Activated naive CD8-positive, alpha-beta T cell (primary cell): ENCODE data around the gene RMC1.

ENCODE experiments used
- H3K27ac Mint-ChIP-seq: one replicate; pipeline ENCODE4 v1.8.0; 2021; ENCODE audit warnings: mixed read lengths
- H3K27me3 Mint-ChIP-seq: one replicate; pipeline ENCODE4 v1.8.0; 2021; ENCODE audit warnings: mixed read lengths
- H3K36me3 Mint-ChIP-seq: one replicate; pipeline ENCODE4 v1.8.0; 2021; ENCODE audit warnings: mixed read lengths
- H3K4me1 Mint-ChIP-seq: one replicate; pipeline ENCODE4 v1.8.0; 2021; ENCODE audit warnings: low read depth, mixed read lengths
- H3K4me3 Mint-ChIP-seq: one replicate; pipeline ENCODE4 v1.8.0; 2021; ENCODE audit warnings: mild to moderate bottlenecking, mixed read lengths
- H3K9me3 Mint-ChIP-seq: one replicate; pipeline ENCODE4 v1.8.0; 2021; ENCODE audit warnings: low read depth, mixed read lengths

Gene RMC1

GRCh38 chr18:23503038-23503962 lies at the start of gene RMC1:
TSS of gene RMC1 (plus strand) at chr18:23503511. CDS start at chr18:23503619, 108 bp downstream.
- Mint-ChIP-seq H3K27me3 (no peaks in the 10 kb centered on the region), H3K9me3 (no peaks in the 10 kb centered on the region), H3K4me3 (peak within 1 kb of the TSS; percentile 94), H3K4me1 (peaks cover 42% of the 10 kb centered on the region), H3K36me3 (peaks cover 6% of the 10 kb centered on the region), H3K27ac (peak within 1 kb of the TSS; percentile 93)

- Mint-ChIP-seq H3K27ac (peak overlapping the region; percentile 85), H3K36me3 (peaks cover 2% of the 10 kb centered on the region), H3K9me3 (no peaks in the 10 kb centered on the region), H3K27me3 (no peaks in the 10 kb centered on the region), H3K4me1 (peaks cover 50% of the 10 kb centered on the region), H3K4me3 (peak overlapping the region; percentile 99)
These were observed 49.6 kb upstream of the RMC1 start for GRCh38 chr18:23453680-23454058.

GRCh38 chr18:23456835-23457234 lies 46.5 kb upstream of the RMC1 start:
- H3K4me3 Mint-ChIP-seq = peak overlapping the region; percentile 11
- H3K36me3 Mint-ChIP-seq = peaks cover 2% of the 10 kb centered on the region
- H3K9me3 Mint-ChIP-seq = no peaks in the 10 kb centered on the region
- no peaks in the 10 kb centered on the region for H3K27me3 Mint-ChIP-seq
- H3K27ac Mint-ChIP-seq = no peak overlapping the region
- peaks cover 78% of the 10 kb centered on the region for H3K4me1 Mint-ChIP-seq

- peak overlapping the region; percentile 72 for H3K27ac Mint-ChIP-seq
- H3K36me3 Mint-ChIP-seq = peaks cover 6% of the 10 kb centered on the region
- H3K9me3 Mint-ChIP-seq = no peaks in the 10 kb centered on the region
- H3K4me1 Mint-ChIP-seq = peaks cover 71% of the 10 kb centered on the region
- no peaks in the 10 kb centered on the region for H3K27me3 Mint-ChIP-seq
- H3K4me3 Mint-ChIP-seq = no peak overlapping the region
These were observed 44.3 kb upstream of the RMC1 start for GRCh38 chr18:23458830-23459529.

GRCh38 chr18:23459530-23459921 lies 43.8 kb upstream of the RMC1 start:
- peak overlapping the region; percentile 72 for H3K27ac Mint-ChIP-seq

GRCh38 chr18:23460285-23461273 lies 42.7 kb upstream of the RMC1 start:
- Mint-ChIP-seq H3K4me1 (peaks cover 60% of the 10 kb centered on the region), H3K36me3 (peaks cover 6% of the 10 kb centered on the region), H3K27me3 (no peaks in the 10 kb centered on the region)

More at GRCh38 chr18:23459530-23459921, 43.8 kb upstream of the RMC1 start:
- H3K4me3 Mint-ChIP-seq = no peak overlapping the region
- H3K36me3 Mint-ChIP-seq = peaks cover 6% of the 10 kb centered on the region
- no peaks in the 10 kb centered on the region for H3K9me3 Mint-ChIP-seq
- H3K27me3 Mint-ChIP-seq = no peaks in the 10 kb centered on the region
- peaks cover 66% of the 10 kb centered on the region for H3K4me1 Mint-ChIP-seq

GRCh38 chr18:23462876-23463275 lies 40.4 kb upstream of the RMC1 start:
- Mint-ChIP-seq H3K4me3 (no peak overlapping the region), H3K4me1 (peaks cover 40% of the 10 kb centered on the region), H3K36me3 (peaks cover 5% of the 10 kb centered on the region), H3K27me3 (no peaks in the 10 kb centered on the region), H3K27ac (peak overlapping the region; percentile 28), H3K9me3 (no peaks in the 10 kb centered on the region)

More at GRCh38 chr18:23460285-23461273, 42.7 kb upstream of the RMC1 start:
- peak overlapping the region; percentile 58 for H3K4me3 Mint-ChIP-seq
- H3K9me3 Mint-ChIP-seq = no peaks in the 10 kb centered on the region
- H3K27ac Mint-ChIP-seq = peak overlapping the region; percentile 67

- Mint-ChIP-seq H3K36me3 (peaks cover 2% of the 10 kb centered on the region), H3K4me1 (no peaks in the 10 kb centered on the region), H3K27me3 (no peaks in the 10 kb centered on the region), H3K4me3 (no peak overlapping the region), H3K27ac (no peak overlapping the region), H3K9me3 (no peaks in the 10 kb centered on the region)
These were observed 34.4 kb upstream of the RMC1 start for GRCh38 chr18:23468753-23469459.

- Mint-ChIP-seq H3K27me3 (no peaks in the 10 kb centered on the region), H3K4me3 (no peak overlapping the region), H3K4me1 (no peaks in the 10 kb centered on the region), H3K36me3 (peaks cover 2% of the 10 kb centered on the region), H3K27ac (no peak overlapping the region), H3K9me3 (no peaks in the 10 kb centered on the region)
These were observed 32.5 kb upstream of the RMC1 start for GRCh38 chr18:23470620-23471387.

GRCh38 chr18:23471486-23471885 lies 31.8 kb upstream of the RMC1 start:
- H3K27ac Mint-ChIP-seq = no peak overlapping the region
- no peaks in the 10 kb centered on the region for H3K4me1 Mint-ChIP-seq
- H3K27me3 Mint-ChIP-seq = no peaks in the 10 kb centered on the region
- H3K4me3 Mint-ChIP-seq = no peak overlapping the region
- H3K9me3 Mint-ChIP-seq = no peaks in the 10 kb centered on the region
- H3K36me3 Mint-ChIP-seq = no peaks in the 10 kb centered on the region

- H3K36me3 Mint-ChIP-seq = no peaks in the 10 kb centered on the region
- H3K4me1 Mint-ChIP-seq = no peaks in the 10 kb centered on the region
- H3K27me3 Mint-ChIP-seq = no peaks in the 10 kb centered on the region
- H3K4me3 Mint-ChIP-seq = no peak overlapping the region
- H3K9me3 Mint-ChIP-seq = no peaks in the 10 kb centered on the region
- peak overlapping the region; percentile 10 for H3K27ac Mint-ChIP-seq
These were observed 23.3 kb upstream of the RMC1 start for GRCh38 chr18:23479829-23480505.

- Mint-ChIP-seq H3K4me3 (no peak overlapping the region), H3K4me1 (peaks cover 18% of the 10 kb centered on the region), H3K9me3 (no peaks in the 10 kb centered on the region), H3K36me3 (no peaks in the 10 kb centered on the region), H3K27me3 (no peaks in the 10 kb centered on the region), H3K27ac (peak overlapping the region; percentile 50)
These were observed 18.6 kb upstream of the RMC1 start for GRCh38 chr18:23484561-23485182.

- Mint-ChIP-seq H3K27ac (no peak overlapping the region), H3K27me3 (no peaks in the 10 kb centered on the region), H3K36me3 (no peaks in the 10 kb centered on the region), H3K9me3 (no peaks in the 10 kb centered on the region), H3K4me1 (peaks cover 18% of the 10 kb centered on the region), H3K4me3 (no peak overlapping the region)
These were observed 17.9 kb upstream of the RMC1 start for GRCh38 chr18:23485386-23485785.
